ENCODE results near the gene EPB41L5.

GRCh38 chr2:120012363-120012762 lies 514 bp upstream of the EPB41L5 start:
- TF ChIP-seq POLR2AphosphoS5 (IDR thresholded peaks at IDR 0.05; ENCODE audit: low read length) (no peak), FOXM1 (IDR thresholded peaks at IDR 0.05; ENCODE audit: low read depth, low read length) (no peak), RCOR1 (conservative IDR thresholded peaks at IDR 0.05; ENCODE audit: low read depth, low read length) (no peak), NFYA (IDR thresholded peaks at IDR 0.05; ENCODE audit: borderline replicate concordance, low read depth, low read length) (no peak), IKZF1 (conservative IDR thresholded peaks at IDR 0.05) (no peak), MYB (IDR thresholded peaks at IDR 0.05; ENCODE audit: borderline replicate concordance, low read depth, low read length) (no peak), ASH2L (IDR thresholded peaks at IDR 0.05; ENCODE audit: borderline replicate concordance, low read depth) (no peak), NR2C2 (IDR thresholded peaks at IDR 0.05; ENCODE audit: borderline replicate concordance, control insufficient read depth, insufficient read length, low read depth) (no peak), NRF1 (conservative IDR thresholded peaks at IDR 0.05; ENCODE audit: low read depth, low read length) (no peak)

Measured in GM12878 (cell line).